GM12872 (cell line): ENCODE measurements around the gene INPP4A.

Experiments
- TF ChIP-seq, protein P1 (sequence below): IDR thresholded peaks from 3 replicates; pipeline ENCODE4 v1.5.1; 2011; ENCODE audit warnings: low read depth, mild to moderate bottlenecking, low read length, moderate library complexity; ENCODE audit not compliant: insufficient read depth

The INPP4A gene

DNA sequence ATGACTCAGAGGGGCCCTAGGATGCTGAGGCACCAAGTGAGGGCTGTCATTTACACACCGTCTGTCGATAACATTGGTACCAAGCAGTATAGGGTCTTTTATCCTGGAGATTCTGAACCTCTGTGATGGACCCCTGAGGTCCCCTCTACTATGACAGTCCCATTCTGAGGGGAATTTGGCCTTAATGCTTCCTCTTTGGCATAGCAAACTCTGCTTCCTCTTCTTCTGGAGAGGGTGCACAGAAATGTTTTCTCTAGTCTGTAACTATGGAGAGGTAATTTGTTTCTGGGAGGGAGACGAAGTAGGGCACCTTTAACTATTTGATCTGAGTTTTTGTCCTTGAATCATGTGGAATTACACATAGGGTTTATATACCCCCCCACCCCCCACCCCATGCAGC, 44.8 kb downstream of the INPP4A start:
- TF ChIP-seq, protein P1, sequence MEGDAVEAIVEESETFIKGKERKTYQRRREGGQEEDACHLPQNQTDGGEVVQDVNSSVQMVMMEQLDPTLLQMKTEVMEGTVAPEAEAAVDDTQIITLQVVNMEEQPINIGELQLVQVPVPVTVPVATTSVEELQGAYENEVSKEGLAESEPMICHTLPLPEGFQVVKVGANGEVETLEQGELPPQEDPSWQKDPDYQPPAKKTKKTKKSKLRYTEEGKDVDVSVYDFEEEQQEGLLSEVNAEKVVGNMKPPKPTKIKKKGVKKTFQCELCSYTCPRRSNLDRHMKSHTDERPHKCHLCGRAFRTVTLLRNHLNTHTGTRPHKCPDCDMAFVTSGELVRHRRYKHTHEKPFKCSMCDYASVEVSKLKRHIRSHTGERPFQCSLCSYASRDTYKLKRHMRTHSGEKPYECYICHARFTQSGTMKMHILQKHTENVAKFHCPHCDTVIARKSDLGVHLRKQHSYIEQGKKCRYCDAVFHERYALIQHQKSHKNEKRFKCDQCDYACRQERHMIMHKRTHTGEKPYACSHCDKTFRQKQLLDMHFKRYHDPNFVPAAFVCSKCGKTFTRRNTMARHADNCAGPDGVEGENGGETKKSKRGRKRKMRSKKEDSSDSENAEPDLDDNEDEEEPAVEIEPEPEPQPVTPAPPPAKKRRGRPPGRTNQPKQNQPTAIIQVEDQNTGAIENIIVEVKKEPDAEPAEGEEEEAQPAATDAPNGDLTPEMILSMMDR, result no peak

DNA sequence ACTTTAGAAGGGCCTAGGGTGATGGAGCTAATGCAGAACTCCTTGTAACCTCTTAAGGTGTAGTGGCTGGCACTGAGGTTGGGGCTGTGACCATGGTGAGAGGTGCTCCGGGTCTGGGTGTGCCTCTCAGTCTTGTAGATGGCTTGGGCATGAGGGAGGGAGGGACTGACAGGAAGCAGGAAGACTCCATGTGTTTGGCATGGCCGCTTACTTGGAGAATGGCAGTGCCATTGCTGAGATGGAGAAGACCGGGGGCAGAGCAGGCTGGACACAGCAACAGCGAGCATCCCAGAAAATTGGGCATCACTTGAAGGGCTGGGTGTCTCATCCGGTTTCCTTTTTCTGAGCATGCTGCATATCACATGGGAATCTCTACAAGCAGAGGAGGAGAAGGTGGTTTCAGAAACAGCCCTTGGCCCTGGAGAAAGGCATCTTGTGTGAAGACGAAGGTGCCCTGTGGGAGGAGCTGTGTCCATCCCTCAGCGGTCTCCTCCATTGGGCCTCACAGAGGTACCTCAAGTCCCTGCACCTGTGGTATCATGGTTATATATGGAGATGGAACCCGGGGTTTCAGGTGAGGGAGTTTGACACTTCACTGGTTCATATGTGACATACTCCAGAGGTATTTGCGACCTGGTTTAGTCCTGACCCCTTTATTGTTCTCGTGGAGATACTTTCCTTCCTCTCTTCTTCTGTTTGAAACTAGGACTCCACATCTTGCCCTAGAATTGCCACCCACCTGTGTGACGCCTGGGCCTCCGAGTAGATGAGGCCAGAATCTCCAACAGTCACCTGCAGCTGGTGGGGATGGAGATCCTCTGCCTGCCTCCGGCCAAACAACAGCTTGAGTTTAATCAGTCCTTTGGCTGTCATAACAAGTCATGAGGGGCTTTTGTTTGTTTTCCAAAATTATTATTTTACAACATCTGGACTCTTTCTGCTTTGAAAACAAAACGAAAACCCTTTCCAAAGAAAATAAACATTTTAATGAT, 45.6 kb downstream of the INPP4A start:
- TF ChIP-seq, protein P1, result no peak

DNA sequence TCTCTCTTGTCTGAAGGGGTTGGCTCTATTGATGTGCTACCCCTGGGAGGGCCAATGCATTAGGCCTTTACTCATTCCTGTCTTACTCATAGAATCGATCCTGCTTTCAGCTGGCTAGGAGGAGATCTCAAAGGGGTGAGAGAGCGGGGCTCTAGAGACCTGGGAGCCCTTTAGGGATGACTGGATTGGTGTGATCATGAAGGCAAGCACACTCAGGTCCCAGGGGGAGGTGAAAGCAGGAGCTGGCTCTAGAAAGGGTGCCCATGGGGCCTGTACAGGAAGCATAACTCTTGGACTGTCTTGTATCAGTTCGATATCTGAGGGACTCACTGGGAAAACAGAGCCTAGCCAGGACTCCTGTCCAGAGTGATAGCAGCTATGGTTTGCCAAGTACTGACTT, 47.8 kb downstream of the INPP4A start:
- TF ChIP-seq, protein P1, result no peak

DNA sequence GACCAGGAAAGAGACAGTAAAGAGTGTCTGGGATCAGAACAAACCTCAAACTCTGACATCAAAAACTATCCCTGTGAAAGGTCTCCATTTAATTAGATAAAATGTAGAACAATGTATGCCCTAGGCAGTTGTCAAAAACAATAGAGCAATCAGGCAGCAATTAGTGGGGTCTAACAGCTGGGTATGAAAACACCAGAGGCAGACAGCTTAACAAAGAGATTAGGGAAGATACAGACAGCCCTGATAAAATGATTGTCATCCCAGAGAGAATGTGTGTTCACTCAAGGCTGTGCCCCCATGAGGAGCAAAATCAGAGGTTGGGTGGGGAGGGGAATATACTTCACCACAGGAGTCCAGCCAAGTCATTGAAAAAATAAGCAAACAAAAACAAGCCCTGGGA, 50.0 kb downstream of the INPP4A start:
- TF ChIP-seq, protein P1, result no peak

DNA sequence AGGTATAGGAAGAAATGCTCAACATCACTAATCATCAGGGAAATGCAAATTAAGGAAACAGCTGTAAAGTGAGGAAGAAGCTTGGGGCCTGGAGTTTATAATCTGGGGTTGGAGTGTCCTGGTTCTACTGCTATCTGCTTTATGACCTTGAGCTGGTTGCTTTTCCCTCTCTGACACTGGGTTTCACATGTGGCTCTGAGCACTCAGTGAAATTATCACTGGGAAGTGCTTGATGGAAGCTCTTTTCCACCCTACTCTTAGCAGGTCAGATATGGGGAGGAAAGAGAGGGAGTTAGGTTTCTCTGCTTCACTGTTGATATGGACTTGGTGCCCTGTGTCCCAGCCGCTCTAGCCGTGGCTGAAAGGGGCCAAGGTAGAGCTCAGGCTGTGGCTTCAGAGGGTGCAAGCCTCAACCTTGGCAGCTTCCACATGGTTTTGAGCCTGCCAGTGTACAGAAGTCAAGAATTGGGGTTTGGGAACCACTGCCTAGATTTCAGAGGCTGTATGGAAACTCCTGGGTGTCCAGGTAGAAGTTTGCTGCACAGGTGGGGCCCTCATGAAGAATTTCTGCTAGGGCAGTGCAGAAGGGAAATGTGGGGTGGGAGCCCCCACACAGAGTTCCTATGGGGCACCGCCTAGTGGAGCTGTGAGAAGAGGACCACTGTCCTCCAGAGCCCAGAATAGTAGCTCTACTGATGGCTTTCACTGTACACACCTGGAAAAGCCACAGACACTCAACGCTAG, 52.3 kb downstream of the INPP4A start:
- TF ChIP-seq, protein P1, result no peak

DNA sequence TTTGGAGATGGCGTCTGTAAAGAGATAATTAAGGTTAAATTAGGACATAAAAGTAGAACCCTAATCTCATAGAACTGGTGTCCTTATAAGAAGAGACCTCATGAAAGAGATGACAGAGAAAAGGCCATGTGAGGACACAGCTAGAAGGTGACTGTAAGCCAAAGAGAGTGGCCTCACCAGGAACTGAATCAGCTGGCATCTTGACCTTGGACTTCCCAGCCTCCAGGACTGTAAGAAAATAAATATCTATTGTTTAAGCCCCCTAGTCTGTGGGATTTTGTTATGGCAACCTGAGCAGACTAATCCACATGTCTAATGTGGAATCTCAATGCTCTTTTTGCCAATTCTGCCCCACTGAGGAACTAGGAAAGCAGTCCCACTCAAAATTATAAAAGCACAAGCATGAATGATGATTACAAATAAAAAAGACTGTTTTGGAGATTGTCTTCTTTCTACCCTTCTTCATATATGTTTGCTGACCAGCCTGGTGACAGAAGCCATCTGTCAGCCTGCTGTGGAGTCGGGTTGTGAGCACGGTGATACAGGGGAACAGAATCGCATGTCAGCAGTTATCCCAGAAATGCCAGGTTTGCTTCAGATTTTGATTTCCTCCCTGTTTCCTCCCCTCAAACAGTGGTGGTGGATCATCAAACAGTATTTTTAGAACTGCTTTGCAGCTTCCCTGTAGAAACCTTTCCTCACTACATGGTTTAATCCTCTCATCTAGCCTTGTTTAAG, 54.2 kb downstream of the INPP4A start:
- TF ChIP-seq, protein P1, result no peak

DNA sequence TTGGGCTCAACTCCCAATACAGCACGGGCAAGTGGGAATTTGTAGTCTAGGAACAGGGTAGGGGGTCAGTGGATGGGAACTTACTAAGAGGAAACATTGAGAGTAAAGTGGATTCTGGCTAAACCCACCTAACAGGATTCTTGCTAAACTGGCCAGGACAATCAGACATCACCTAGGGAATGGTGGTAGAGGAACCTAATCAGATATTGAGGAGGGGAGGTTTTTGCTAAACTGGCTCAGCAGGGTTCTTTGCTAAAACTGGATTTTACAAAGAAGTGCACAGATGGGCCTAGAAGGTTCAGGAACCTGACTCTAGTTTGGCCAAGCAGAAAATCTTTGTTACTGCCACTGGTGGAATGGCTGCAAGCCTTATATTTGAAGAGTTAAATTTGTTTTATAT, 55.9 kb downstream of the INPP4A start:
- TF ChIP-seq, protein P1, result no peak
